GM21423 (cell line): ENCODE results near the gene ACOT11.
"Not testable (repeated sequence)": the region's sequence is repeated elsewhere in the genome, so short reads cannot be mapped to it uniquely, and the experiment has no call there.

Experiments used
- ATAC-seq: cut with Tn5 transposase; IDR thresholded peaks from one replicate; pipeline ENCODE4 v1.9.1; 2021; ENCODE audit warnings: mild to moderate bottlenecking, moderate library complexity; ENCODE audit not compliant: unreplicated experiment

ACOT11 gene

DNA sequence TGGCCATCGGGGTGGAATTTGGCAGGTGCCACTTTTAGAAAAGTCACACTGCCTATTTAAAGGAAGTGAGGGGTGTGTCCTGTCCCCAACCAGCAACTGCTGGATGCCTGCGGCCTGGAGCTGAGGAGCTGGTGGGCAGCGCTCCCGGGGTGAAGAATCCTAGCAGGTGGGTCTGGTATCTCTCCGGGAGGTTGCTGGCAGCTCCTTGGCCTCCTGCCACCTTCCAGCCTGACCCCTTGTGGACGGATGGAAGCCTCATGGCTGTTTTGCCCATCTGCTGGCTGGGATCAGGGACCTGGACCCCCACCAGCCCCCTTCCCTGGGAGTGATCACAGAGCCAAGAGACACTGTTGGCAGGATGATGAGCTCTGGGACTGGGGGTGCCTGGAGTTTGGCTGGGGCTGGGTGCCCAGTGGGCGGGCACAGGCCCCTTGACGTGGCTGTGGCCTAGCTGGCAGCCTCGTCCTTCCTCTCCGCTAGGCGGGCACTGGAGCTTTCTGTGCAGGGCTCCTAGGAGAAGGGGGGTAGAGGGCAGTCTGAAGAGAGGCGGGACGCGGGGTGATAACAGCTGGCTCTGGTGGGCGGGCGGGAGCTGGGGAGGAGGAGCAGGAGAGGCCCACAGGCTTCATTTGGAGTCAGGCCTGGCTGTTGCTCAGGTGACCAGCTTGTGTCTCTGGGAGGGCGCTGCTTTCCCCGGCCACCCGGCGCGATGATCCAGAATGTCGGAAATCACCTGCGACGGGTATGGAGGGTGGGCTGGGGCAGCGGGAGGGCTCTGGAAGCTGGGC is at the start of gene ACOT11:
ACOT11 (plus strand) TSS at position 628 of the 788 bp plus-strand sequence; CDS start at position 710, 82 bp downstream.
- no peak for ATAC-seq

GRCh38 chr1:54498383-54499096 is 49.5 kb upstream of the ACOT11 start:
- ATAC-seq, result no peak

- no peak for ATAC-seq
Measured at GRCh38 chr1:54499097-54499359, 49.0 kb upstream of the ACOT11 start.

- no peak for ATAC-seq
Measured at GRCh38 chr1:54499360-54500106, 48.5 kb upstream of the ACOT11 start.

DNA sequence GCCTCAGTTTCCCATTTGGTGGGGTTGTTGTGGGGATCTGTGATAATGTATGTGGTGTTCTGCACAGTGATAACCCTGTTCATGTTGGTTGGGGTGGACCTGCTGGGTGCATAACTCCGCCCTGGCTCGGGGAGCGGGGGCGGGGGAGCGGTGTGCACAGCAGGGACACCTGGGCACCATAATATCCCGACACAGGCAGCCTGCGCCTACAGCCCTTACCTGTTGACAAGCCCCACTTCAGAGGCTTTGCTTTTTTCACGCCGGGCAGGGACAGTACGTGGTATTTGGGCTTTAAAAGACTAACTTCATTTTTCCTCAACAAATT is 48.0 kb upstream of the ACOT11 start:
- ATAC-seq, result no peak

- no peak for ATAC-seq
Measured at GRCh38 chr1:54501849-54502248, 46.2 kb upstream of the ACOT11 start.

- ATAC-seq, result no peak
Measured at GRCh38 chr1:54502342-54502741, 45.7 kb upstream of the ACOT11 start.

GRCh38 chr1:54506594-54506993 is 41.4 kb upstream of the ACOT11 start:
- no peak for ATAC-seq

- no peak for ATAC-seq
Measured at GRCh38 chr1:54507033-54507870, 40.8 kb upstream of the ACOT11 start.

GRCh38 chr1:54510715-54511270 is 37.2 kb upstream of the ACOT11 start:
- ATAC-seq, result no peak

GRCh38 chr1:54513921-54514580 is 34.0 kb upstream of the ACOT11 start:
- not testable (repeated sequence) for ATAC-seq

GRCh38 chr1:54516249-54516920 is 31.6 kb upstream of the ACOT11 start:
- no peak for ATAC-seq

- no peak for ATAC-seq
Measured at GRCh38 chr1:54517496-54517895, 30.5 kb upstream of the ACOT11 start.

- no peak for ATAC-seq
Measured at GRCh38 chr1:54518489-54518888, 29.5 kb upstream of the ACOT11 start.

GRCh38 chr1:54519709-54520108 is 28.3 kb upstream of the ACOT11 start:
- ATAC-seq, result no peak

DNA sequence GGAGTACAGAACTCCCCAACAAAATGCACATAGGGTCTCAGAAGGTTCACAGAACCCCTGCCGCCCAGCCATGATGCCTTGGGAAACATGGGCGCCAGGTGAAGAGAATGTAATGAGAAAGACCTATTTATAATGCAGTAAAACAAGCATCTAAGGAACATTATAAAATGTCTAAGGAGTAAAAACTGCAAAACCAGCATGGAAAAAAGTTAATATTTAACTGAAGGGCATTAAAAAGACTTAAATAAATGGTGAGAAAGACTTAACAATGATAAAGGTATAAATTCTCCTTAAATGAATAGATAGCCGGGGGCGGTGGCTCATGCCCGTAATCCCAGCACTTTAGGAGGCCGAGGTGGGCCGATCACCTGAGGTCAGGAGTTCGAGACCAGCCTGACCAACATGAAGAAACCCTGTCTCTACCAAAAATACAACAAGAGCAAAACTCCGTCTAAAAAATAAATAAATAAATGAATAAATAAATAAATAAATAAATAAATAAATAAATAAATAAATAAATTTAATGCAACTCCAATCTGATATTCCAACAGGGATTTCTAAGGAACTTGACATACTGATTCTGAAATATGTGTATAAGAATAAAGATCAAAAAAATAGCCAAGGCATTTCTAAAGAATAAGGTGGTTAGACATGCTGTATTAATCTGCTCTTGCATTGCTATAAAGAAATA is 27.3 kb upstream of the ACOT11 start:
- no peak for ATAC-seq

- ATAC-seq, result not testable (repeated sequence)
Measured at GRCh38 chr1:54526565-54526964, 21.5 kb upstream of the ACOT11 start.

- no peak for ATAC-seq
Measured at GRCh38 chr1:54528613-54529012, 19.4 kb upstream of the ACOT11 start.

DNA sequence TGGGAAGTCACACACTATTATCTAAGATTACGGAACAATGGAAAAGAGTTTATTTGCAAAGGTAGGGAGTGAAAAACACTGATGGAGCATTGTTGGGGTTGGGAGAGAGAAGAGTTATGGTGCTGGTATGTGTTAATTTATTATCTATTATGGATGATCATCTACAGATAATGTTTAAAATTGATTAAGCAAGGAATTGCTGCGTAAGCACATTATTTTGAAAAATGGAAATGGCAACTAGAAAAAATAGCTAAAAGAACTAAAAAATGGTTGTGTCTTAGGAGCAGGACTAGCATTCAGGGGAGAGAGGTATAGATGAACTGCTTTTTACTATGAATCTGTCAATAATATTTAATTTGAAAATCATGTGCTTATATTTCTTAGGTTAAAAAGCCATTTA is 16.0 kb upstream of the ACOT11 start:
- ATAC-seq, result no peak
